Cortex of kidney (tissue), 1 donor: ENCODE measurements around the gene JAM3.

ENCODE experiments used
- DNase-seq: peaks from one replicate; lab custom pipeline; 2025; lab: John Stamatoyannopoulos, UW

JAM3 gene

GRCh38 chr11:134145715-134146114 is 76.8 kb downstream of the JAM3 start:
- DNase-seq = no peak

GRCh38 chr11:134146598-134146997 is 77.7 kb downstream of the JAM3 start:
- DNase-seq = no peak

GRCh38 chr11:134149371-134149770 is 80.5 kb downstream of the JAM3 start:
- no peak for DNase-seq

- no peak for DNase-seq
These were observed 81.5 kb downstream of the JAM3 start for GRCh38 chr11:134150195-134150903.

GRCh38 chr11:134151083-134151747 is 82.3 kb downstream of the JAM3 start:
- DNase-seq = no peak

- DNase-seq = no peak
These were observed 83.8 kb downstream of the JAM3 start for GRCh38 chr11:134152696-134153095.

- no peak for DNase-seq
These were observed 84.5 kb downstream of the JAM3 start for GRCh38 chr11:134153147-134153905.

- DNase-seq = no peak
These were observed 85.6 kb downstream of the JAM3 start for GRCh38 chr11:134154441-134154840.

GRCh38 chr11:134155456-134155855 is 86.6 kb downstream of the JAM3 start:
- DNase-seq = no peak

GRCh38 chr11:134155946-134156865 is 87.3 kb downstream of the JAM3 start:
- DNase-seq = no peak

GRCh38 chr11:134157451-134157850 is 88.6 kb downstream of the JAM3 start:
- DNase-seq = no peak

GRCh38 chr11:134158023-134158422 is 89.2 kb downstream of the JAM3 start:
- DNase-seq = no peak

GRCh38 chr11:134159652-134160051 is 90.8 kb downstream of the JAM3 start:
- no peak for DNase-seq

- no peak for DNase-seq
These were observed 95.9 kb downstream of the JAM3 start for GRCh38 chr11:134164490-134165370.

- no peak for DNase-seq
These were observed 101.5 kb downstream of the JAM3 start for GRCh38 chr11:134170177-134170918.

- DNase-seq = no peak
These were observed 102.0 kb downstream of the JAM3 start for GRCh38 chr11:134170919-134171281.

- DNase-seq = no peak
These were observed 103.1 kb downstream of the JAM3 start for GRCh38 chr11:134171951-134172350.

- DNase-seq = no peak
These were observed 104.4 kb downstream of the JAM3 start for GRCh38 chr11:134173296-134173695.

- no peak for DNase-seq
These were observed 107.4 kb downstream of the JAM3 start for GRCh38 chr11:134176284-134176683.

GRCh38 chr11:134178032-134178674 is 109.3 kb downstream of the JAM3 start:
- DNase-seq = no peak
